GM18867 (cell line): ENCODE results near the gene CASP8.

Experiments
- ATAC-seq: cut with Tn5 transposase; IDR thresholded peaks from one replicate; pipeline ENCODE4 v1.9.1; 2021; ENCODE audit warnings: mild to moderate bottlenecking, moderate library complexity; ENCODE audit not compliant: unreplicated experiment

CASP8 gene

DNA sequence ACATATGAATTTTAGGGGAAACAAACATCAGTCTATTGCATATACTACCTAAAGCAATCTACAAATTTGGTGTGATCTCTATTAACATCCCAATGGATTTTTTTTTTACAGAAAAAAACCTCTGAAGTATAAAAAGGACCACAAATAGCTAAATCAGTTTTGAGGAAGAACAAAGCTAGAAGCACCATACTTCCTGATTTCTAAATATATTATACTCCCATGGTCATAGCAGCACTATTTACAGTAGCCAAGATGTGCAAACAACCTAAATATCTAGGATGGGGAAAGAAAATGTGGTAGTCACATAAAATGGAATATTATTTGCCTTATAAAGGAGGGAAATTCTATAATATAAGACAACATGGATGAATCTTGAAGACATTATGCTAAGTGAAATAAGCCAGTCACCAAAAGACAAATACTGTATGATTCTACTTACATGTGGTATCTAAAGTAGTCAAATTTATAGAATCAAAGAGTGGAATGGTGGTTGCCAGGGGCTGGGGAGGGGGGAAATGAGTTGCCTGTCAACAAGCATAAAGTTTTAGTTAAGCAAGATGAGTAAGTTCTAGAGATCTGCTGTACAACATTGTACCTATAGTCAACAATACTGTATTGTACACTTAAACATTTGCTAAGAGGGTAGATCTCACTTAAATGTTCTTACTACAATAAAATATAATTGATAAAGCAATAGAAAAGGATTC lies 17.6 kb upstream of the CASP8 start:
- ATAC-seq: no peak

DNA sequence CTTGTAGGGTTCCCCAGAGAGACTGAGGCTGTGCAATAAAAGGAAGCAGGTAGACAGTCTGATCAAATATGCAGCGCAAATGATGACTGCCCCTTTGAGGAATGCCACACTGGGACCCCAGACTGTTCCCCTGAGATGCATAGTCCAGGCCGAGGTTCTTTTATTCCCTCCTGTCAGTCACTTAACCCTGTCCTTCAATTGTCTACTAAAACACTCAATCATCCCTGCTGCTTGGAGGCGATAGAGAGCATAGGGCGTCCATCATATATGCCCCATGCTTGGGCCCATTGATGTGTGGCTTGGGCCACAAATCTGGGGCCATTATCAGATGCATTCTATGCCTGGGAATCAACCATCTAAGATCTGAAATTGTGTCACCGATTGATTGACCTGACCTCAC lies 15.5 kb upstream of the CASP8 start:
- ATAC-seq: no peak

DNA sequence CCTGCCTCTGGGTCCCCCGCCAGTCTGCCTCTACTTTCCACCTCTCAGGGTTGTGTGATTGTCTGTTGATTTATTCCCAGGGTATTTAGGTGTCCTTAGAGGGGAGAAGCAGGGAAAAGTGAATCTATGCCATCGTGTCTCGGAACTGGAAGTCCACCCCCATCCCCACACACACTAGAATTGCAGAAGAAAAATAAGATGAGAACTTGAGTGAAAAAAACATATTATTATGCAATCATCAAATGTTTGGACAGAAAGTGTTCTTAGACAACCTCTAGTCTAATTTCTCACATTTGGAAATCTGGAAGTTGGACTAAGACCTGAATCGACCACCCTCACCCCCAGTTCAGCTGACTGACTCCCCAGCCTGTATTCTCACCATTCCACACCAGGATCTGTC lies 14.1 kb upstream of the CASP8 start:
- ATAC-seq: no peak

DNA sequence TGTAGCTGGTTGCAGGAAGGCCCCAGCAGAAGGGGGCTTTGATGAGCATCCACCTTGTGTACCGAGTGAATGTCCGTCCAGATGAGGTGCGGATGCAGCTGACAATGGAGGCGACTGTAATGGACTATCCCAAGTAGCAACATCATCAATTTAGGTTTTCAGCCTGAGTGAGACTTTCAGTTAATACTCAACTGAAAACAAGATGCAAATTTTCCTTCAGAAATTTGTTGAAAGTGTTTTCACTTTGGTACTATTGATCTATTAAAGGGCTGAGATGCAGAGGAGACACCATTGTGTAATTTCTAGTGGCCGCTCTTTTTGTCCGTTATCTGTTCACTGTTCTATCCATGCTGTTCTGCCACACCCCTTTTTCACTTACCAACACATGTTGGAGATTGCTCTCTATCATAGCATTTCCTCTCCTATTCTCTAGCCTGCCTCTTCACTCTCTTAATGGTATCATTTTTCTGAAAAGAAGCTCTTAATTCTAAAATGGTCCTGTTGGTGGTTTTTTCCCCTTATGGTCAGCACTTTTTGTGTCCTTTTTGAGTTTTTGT lies 12.0 kb upstream of the CASP8 start:
- ATAC-seq: peak; percentile 57

DNA sequence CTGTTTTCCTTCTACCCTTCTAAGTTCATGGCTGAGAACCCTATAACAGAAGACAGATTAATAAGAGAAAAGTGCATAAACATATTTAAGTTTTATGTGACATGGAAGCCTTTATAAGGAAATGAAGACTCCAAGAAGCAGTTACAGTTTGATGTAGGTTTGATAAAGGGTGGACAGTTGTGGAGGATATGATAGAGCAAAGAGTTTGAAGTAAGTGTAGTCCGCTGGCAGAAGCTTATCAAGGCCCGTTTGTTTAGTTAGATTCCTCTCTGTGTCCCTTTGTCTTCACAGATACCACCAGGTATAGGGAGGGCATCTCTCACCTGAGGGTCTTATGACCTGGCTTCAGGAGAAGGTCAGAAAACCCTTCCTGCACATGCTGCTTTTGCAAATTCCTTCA lies 10.4 kb upstream of the CASP8 start:
- ATAC-seq: no peak

DNA sequence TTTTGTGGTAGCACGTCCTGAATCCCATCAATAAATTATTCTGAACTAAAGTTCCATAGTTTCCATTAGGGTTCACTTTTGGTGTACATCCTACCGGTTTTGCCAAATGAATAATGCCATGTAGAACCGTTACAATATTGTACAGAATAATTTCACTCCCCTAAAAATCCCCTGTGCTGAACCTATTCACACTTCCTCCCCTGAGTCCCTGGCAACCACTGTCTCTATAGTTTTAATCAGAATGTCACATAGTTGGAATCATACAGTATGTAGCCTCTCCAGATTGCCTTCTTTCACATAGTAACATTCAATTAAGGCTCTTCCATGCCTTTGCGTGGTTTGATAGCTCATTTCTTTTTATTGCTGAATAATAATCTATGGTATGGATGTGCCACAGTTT lies 9.6 kb upstream of the CASP8 start:
- ATAC-seq: no peak

DNA sequence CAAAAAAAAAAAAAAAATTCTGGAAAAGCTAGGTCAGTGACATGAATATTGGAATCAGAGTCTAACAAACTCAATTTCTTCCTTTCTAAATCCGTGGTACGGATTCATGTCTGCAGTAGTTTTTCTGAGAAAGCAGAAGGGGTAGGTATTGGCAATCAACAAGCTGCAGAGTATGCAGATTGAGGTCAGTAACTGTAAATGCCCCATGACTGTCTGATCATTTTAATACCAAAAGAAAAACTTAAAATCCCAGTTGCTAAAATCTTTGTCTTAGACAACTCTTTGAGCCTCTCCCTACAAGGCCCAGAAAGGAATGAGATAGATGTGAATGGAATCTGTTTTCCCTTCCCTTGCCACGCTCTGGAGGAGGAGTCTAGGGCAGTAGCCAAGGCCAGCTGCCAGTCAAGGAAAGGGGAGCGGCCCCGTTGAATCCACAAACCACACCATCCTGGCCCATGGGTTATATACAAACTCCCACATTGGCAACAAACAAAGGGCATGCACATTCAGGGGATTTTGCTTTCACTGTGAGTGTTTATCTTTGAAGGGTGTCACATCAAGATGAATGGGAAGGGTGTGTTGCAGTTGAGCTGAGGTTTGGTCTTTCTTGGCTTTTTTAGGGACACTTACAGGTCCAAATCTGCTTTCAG lies 6.1 kb upstream of the CASP8 start:
- no peak for ATAC-seq

DNA sequence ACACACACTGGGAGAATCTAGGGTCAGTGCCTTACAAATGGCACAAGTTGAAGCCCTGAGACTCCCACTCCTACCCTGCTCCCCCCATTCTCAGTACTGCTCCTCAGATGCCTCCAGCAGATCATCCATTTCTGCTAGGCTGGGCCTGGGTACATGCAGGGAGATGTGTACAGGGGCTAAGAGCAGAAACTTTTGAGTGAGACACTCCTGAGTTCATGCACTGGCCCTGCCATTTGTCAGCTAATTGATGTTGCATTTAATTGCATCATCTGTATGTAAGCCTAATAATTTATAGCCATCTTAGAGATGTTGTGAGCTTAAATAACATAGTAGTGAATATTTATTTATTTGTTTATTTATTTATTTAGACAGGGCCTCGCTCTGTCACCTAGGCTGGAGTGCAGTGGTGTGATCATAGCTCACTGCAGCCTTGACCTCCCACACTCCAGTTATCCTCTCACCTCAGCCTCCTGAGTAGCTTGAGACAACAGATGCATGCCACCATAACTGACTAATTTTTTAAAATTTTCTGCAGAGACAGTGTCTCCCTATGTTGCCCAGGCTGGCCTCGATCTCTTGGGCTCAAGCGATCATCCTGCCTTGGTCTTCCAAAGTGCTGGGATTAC lies 4.8 kb upstream of the CASP8 start:
- ATAC-seq: no peak

DNA sequence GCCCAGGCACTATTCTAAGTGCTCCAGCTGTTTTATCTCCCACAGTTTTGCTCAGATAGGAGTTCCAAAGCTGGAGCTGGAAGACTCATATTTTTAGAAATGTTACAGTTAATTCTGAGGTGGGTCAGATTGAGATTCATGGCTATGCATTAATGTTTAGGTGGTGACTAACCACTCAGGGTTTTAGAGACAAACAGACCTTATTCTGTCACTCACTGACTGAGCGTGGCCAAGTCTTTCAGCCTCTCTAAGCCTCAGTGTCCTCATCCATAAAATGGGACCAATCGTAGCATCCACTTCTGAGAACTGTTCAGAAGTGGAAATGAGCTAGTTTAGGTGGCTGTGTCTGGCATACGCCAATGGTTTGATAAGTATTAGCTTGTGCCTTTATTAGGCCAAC lies 4.3 kb upstream of the CASP8 start:
- ATAC-seq: no peak

DNA sequence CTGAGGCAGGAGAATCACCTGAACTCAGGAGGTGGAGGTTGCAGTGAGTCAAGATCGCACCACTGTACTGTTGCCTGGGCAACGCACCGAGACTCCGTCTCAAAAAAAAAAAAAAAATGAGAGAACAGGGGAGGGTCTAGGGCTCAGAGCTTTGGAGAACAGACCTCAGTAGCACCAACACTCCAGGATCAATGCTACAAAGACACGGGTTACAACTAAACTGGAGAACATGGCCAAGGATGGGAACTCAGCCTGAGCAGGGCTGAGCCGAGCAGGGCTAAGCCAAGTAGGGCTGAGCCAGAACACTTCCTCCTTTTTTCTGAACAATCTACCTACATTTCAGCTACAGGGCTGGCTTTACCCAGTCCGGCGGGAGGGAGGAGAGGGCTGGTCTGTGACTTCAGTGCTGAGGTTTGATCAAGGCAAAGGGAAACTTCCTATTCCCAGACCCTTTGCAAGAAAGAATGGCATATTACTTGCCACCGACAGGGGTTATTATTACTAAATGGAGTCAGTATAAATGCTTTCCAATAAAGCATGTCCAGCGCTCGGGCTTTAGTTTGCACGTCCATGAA lies 2.9 kb upstream of the CASP8 start:
- ATAC-seq: peak; percentile 45

DNA sequence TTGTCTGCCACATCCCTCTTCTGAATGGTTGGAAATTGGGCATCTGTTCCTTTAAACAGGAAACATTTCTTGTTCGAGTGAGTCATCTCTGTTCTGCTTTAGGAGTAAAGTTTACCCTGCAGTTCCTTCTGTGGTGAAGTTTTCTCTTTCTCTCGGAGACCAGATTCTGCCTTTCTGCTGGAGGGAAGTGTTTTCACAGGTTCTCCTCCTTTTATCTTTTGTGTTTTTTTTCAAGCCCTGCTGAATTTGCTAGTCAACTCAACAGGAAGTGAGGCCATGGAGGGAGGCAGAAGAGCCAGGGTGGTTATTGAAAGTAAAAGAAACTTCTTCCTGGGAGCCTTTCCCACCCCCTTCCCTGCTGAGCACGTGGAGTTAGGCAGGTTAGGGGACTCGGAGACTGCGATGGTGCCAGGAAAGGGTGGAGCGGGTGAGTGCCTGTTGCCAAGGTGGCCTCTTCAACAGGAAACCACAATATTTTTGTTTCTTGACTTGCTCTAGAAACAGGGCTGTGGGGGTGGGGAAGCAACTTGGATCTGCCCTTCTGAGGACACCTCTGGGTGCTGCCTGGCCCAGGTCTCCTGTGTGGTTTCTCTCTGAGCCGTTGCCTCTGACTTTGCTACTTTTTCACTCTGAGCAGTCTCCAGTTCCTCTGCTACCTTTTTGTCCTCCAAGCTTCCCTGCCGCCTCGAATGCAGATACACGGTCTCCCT lies 2.2 kb upstream of the CASP8 start:
- ATAC-seq: peak; percentile 77

DNA sequence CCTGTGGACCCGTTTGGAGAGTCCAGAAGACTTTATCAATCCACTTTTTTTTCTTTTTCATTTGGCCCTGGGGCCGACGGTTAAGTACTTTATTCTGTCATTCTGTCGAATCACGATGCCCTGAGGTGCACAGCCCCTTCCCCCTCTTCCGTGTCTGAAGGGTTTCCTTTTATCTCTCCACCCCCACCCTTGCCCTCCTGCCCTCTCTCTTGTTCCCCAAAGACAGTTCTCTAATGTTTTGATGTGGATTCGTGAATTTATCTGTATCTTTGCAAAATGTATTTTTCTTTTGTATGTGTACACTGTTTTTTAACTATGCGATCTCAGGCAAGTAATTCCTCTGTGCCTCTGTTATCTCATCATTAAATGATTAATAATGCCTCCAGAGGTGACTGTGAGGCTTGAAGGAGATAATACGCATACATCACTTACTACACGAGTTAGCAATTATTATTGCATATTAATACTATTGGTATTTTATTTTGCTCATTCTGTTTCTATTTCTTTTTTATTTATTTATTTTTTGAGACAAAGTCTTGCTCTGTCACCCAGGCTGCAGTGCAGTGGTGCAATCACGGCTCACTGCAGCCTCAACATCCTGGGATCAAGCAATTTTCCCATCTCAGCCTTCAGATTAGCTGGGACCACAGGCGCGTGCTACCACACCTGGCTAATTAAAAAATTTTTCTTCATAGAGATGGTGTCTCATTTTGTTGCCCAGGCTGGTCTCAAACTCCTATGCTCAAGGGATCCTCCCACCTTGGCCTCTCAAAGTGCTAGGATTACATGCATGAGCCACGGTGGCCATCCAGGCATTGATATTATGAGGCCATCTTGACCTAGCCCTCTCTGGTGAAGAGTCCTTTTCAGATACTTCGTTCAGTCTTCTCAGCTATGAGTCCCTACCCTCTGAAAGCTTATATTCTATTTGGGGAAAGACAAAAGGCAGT lies 1.4 kb upstream of the CASP8 start:
- peak; percentile 6 for ATAC-seq

DNA sequence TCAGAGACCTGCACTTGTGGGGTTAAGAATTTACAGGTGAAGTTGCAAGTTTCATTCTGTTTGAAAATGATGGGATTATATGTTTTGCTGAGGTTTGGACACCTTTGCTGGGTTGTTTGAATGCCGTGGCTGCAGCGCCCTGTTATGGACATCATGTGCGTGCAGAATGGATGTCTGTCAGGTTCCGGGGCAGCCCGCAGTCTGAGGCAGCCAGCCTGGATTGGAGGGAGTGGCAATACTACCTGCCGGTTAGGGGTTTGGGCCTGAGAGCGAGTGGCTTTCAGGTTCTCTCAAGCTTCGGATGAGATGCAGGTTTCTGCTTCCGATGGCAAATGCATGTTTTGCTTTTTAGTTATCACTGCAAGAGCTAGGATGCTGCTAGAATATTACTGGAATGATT lies 1.1 kb downstream of the CASP8 start:
- no peak for ATAC-seq

DNA sequence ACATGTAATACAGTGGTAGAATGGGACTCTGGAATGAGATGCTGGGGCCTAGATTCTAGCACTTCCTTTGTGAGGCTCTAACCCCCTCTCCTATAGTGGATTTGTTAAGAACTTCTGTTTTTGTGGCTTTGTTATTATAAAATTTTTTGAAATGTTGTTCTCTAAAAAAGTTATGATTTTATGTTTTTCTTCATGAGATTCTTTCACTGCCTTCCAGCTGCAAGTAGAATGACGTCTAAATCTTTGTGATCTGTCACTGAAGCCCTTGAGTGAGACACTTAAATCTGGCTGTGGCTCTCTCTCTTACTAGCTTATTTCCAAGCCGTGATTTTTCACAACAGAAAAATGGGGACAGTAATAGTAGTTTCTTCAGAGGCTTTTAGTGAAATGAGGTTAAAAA lies 1.6 kb downstream of the CASP8 start:
- no peak for ATAC-seq

DNA sequence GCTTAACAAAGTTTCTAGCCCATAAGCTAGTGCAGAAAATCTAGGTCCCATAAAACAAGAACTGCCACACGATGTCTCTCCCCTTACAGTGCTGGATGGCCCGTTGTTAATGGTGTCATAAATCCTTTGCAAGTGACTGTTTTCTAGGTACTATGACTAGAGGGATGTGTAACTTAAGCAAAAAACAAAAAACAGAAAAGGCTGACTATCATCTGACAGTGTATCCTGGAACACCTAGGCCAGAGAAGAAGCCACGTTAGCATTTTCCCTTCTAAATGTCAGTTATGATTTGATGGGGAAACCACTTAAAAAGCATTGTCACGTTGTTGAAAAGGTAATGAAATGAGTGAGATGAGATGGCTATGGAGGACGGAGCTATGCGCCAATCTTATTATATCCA lies 2.4 kb downstream of the CASP8 start:
- no peak for ATAC-seq

DNA sequence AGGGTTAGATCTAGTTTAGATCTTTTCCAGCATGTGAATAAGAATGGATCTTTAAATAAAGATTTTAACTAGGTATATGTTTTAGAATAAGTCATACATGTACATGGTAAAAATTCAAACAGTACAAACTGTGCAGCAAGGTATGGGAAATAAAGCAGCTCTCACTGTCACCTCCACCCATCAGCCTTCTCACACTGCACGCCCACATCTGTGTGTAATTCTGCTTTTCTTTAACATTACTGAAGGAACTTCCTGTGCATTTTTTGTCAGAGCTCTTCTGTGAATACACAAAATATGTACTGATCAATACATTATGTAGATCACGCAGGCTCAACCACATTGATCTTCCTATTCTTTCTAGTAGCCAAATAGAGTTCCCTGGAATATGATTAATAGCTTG lies 3.4 kb downstream of the CASP8 start:
- ATAC-seq: no peak

DNA sequence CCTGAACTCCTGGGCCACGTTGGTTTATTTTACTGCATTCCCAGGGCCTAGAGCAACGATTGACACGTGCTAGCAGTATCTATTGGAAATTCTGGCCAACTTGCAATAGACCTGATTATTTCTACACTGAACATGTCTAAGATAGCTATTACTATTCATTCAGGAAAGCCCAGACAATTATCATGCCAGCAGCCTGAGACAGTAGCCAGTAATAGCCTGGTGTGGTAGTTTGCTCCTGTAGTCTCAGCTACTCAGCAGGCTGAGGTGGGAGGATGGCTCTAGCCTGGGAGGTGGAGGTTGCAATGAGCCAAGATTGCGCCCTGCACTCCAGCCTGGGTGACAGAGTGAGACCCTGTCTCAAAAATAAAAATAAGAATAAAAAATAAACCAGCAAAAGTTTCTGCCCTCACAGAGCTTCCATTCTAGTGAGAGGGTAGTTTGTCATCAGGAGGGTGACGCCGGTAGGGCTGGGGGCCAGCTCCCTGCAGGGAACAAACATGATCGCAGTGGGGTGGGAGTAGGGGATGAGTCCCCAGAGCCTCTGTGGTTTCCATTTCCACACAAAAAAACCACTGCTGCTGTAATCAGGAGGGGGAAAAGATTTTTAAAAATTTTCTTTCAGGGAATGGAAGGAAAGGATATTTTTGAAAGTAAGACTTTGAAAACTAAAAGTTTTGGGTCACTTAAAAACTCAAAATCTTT lies 4.3 kb downstream of the CASP8 start:
- ATAC-seq: no peak

DNA sequence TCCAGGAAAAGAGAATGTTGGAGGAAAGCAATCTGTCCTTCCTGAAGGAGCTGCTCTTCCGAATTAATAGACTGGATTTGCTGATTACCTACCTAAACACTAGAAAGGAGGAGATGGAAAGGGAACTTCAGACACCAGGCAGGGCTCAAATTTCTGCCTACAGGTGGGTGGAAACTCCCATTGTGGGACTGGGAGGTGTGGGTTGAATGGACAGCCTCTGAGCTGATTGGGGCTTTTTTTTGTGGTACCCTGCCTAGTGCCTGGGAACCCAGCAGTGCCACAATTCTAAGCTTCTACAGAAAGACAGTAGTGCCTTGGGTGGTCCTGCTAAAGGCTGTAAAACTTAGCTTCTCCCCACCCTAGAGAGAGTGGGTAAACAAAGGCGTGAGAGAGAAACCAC lies 6.3 kb downstream of the CASP8 start:
- no peak for ATAC-seq

DNA sequence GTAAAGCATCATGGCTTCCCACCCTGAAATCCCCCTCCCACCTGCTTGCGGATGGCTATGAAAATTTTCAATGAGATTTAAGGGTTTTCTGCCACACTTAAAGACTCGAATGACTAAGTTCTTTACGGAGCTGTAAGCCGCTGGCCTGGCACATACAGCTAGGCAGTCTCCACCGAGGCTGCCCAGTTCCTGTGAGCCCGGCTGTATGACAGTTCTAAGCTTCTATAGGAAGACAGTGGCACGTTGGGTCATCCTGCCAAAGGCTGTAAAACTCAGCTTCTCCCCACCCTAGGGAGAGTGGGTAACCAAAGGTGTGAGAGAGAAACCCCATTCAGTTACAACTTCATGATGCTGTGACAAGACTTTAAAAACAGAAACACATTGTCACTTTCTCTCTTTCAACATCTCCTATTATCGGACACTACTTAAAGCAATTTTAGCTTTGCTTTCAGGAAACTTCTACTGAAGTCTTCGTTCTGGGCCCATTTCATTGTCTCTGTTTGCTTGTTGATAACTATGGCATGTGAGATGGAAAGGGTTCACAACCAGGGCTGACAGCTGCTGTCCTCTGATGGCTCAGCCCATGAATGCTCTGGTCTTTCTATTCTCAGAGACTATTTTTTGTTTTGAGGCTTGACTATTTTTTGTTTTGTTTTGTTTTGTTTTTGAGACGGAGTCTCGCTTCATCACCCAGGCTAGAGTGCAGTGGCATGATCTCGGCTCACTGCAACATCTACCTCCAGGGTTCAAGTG lies 7.1 kb downstream of the CASP8 start:
- no peak for ATAC-seq
